Right hindlimb (tissue), 1 donor: Measurements from ENCODE around the gene CUL5.
"Not testable (repeated sequence)": the region's sequence is repeated elsewhere in the genome, so short reads cannot be mapped to it uniquely, and the experiment has no call there.

Experiments used
- DNase-seq: peaks from one replicate; pipeline ENCODE4 v3.0.0-alpha.2; 2018

The CUL5 gene

GRCh38 chr11:108025387-108026080, 16.8 kb downstream of the CUL5 start:
- DNase-seq = no peak

DNA sequence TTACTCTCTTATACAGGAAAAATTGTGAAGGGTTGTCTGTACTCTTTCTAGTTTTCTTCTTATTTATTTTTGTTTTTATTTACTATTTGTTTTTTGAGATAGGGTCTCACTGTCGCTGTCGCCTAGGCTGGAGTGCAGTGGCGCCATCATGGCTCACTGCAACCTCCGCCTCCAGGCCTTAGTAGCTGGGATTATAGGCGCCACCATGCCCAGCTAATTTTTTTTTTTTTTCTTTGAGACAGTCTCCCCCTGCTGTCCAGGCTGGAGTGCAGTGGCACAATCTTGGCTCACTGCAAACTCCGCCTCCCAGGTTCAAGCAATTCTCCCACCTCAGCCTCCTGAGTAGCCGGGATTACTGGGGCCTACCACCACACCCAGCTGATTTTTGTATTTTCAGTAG, 18.4 kb downstream of the CUL5 start:
- DNase-seq = no peak

GRCh38 chr11:108028822-108029441, 20.2 kb downstream of the CUL5 start:
- DNase-seq = not testable (repeated sequence)

GRCh38 chr11:108031604-108032003, 22.9 kb downstream of the CUL5 start:
- not testable (repeated sequence) for DNase-seq

- no peak for DNase-seq
Observed at GRCh38 chr11:108032800-108033199, 24.1 kb downstream of the CUL5 start.

- no peak for DNase-seq
Observed at GRCh38 chr11:108034034-108034433, 25.3 kb downstream of the CUL5 start.

DNA sequence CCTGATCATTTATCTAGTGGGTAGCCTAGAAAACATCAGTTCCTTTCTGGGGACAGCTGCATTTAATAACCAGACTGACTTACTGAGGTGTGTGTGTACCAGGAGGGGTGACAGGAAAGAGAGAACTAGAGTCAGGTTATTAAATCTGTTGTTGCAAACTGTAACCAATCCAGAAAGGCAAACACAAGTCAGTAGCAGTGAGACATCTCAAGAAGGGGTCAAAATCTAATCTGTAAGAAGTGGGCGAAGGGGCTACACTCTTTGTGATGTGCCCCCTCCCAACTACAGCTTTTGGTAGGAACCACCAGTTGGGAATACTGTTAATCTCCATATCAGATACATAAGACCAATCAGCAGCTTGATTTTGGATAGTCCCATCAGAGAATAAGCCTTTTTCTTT, 26.3 kb downstream of the CUL5 start:
- no peak for DNase-seq

DNA sequence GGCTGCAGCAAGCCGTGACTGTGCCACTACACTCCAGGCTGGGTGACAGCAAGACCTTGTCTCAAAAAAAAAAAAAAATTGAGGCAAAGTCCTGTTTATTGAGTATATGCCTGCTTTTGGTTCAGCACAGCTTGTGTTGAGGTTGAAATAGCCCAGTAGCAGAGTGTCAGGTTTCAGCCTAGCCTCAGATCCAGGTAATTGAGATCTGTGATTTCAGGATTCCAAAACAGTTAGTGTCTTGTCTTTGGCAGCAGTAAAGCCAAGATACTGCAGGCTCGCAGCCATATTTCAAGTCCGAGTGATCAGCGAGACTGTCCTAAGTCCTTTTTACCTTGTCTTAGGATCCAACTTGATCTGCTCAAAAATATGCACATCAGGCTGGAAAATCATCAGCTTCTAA, 27.0 kb downstream of the CUL5 start:
- no peak for DNase-seq

GRCh38 chr11:108037211-108037610, 28.5 kb downstream of the CUL5 start:
- DNase-seq = no peak

- DNase-seq = no peak
Observed at GRCh38 chr11:108037636-108038035, 28.9 kb downstream of the CUL5 start.

- no peak for DNase-seq
Observed at GRCh38 chr11:108048269-108048668, 39.6 kb downstream of the CUL5 start.

DNA sequence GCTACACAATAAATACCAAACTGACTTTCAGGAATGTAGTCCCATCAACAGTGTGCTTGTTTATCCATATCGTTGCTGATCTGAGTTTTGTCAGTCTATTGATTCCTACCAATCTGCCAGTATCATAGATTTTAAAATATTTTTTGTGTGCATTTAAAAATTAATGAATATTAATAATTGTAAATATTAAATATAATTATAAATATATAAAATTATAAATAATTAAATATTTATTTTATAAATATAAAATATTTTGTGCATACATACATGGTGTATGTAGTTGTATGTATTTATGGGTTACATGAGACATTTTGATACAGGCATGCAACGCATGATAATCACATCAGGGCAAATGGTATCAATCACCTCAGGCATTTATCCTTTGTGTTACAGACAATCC, 53.6 kb downstream of the CUL5 start:
- DNase-seq = no peak

GRCh38 chr11:108063410-108063809, 54.7 kb downstream of the CUL5 start:
- DNase-seq = no peak

- no peak for DNase-seq
Observed at GRCh38 chr11:108069947-108070346, 61.2 kb downstream of the CUL5 start.

- DNase-seq = no peak
Observed at GRCh38 chr11:108084811-108085210, 76.1 kb downstream of the CUL5 start.

DNA sequence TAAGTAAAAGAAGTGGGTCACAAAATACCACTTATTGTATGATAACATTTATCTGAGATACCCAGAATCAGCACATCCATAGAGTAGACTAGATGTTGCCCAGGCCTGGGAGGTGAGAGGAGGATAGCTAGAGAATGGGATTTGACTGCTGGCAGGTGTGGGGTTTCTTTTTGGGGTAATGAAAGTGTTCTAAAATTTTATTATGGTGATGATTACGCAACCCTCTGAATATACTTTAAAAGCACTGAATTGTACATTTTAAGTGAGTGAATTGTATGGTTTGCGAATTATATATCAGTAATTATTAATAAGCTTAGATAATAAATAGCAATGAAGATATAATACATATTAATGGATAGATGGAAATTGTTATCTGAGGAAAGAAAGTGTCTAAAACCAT, 77.0 kb downstream of the CUL5 start:
- no peak for DNase-seq

- DNase-seq = no peak
Observed at GRCh38 chr11:108092134-108092533, 83.4 kb downstream of the CUL5 start.

GRCh38 chr11:108093128-108093904, 84.6 kb downstream of the CUL5 start:
- DNase-seq = no peak

DNA sequence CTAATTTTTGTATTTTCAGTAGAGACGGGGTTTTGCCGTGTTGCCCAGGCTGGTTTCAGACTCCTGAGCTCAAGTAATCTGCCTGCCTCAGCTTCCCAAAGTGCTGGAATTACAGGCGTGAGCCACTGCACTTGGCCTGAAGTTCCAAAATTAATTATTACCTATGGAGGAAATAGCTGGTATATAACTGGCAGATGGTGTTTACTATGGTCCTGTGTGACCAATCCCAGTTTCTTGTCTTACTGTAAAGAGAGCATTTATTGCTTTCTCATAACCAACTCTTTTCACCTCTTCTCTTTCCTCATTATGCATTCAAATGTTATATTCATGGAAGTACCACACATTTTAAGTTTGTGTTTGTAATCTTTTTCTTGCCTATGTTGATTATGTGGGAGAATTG, 88.5 kb downstream of the CUL5 start:
- DNase-seq = no peak

DNA sequence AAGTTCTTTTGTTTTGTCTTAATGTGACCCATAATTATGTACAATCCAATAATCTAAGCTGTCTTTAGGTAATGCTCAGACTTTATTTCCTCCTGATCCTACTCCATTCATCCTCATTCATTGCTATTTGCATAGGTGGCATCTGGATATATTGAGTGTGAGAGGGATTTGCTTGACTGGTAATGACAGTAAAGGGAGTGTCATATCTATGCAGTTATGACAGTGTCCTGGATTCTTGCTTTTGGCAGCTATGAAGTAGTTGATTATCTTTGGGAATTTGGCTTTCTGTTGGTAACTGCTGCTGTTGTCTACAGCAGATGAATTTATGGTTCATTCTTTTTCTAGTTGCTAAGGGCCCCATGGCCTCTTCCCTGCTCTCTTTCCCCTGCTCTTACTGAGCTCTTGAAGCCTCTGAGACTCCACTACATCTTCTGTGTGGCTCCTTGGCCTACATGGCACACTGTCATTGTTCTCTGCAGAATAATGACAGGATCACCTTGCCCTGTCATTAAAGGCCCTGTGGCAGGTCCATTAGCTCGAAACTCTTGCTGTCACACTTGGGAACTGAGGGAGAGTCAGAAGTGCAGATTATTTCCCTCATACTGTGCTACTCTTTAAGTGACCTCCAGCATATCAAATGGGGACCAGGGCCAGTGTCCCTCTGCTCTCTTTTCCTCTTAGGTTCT, 92.5 kb downstream of the CUL5 start:
- no peak for DNase-seq

DNA sequence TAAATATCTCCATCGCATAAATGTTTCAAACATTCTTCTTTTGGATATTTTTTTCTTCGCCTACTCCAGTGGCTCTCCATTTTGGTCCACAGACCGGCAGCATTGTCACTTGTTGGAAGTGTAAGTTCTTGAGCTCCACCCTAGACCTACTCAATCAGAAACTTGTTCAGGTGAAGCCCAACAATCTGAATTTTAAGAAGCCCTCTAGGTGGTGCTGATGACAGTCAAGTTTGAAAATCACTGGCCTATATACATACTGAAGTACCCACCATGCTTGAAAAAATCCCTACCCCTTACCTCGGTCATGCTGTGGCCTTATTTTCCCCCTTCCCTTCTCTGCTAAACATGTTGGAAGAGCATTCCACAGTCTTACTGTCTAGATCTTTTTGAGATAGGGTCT, 102.4 kb downstream of the CUL5 start:
- DNase-seq = no peak

- no peak for DNase-seq
Observed at GRCh38 chr11:108112057-108112456, 103.4 kb downstream of the CUL5 start.

DNA sequence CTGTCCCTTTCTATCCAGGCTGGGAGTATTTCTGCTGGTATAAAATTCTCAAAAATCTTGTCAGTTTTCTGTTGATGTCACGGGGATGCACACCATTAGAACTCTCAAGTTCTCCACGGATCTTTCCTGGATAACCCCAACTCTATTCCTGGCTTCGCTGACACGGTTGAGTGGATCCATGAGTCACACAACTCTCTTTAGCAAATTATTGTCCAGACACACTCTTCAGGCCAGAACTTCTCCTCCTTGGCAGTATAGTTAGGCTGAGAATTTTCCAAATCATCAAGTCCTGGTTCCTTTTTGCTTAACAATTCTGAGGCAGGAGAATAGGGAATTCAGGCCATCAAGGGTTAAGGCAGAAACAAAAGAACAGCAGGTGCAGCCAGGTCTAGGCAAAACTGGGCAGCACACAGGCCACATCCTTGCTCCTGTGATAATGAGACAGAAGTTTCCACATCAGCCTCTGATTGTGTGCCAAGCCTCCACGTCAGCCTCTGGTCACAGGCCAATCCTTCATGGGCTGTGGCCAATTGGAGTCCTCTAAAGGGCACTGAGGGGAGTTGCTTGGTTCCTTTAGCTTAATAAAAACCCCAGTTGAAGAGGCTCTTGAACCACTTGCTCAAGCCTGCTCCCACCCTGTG, 106.9 kb downstream of the CUL5 start:
- DNase-seq = peak; percentile 86
